Measurements from ENCODE around the gene HTRA3. TPM values are rescaled to one million over a fixed set of nuclear protein-coding genes. Genes with fewer than 3 reads are reported as not detected.

The HTRA3 gene
- total RNA-seq, 1 experiment from 2014 or later, result not detected

DNA sequence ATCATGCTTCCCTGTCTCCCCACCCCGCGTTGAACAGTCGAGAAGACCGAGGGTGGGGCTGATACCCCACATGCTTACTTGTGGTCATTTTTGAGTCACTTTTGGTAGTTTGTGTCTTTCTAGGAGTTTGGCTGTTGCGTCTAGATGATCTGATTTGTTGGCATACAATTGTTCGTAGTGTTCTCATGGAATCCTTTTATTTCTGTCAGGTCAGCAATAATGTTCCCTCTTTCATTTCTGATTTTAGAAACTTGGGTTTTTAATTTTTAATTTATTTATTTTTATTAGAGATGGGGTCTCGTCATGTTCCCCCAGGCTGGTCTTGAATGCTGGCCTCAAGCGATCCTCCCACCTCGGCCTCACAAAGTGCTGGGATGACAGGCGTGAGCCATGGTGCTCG, 39.5 kb upstream of the HTRA3 start:
- BruUV-seq (replicated peaks), result no TSS peak
- intact Hi-C loops (cut with micrococcal nuclease; ENCODE audit: unreplicated experiment), result no loop called here

DNA sequence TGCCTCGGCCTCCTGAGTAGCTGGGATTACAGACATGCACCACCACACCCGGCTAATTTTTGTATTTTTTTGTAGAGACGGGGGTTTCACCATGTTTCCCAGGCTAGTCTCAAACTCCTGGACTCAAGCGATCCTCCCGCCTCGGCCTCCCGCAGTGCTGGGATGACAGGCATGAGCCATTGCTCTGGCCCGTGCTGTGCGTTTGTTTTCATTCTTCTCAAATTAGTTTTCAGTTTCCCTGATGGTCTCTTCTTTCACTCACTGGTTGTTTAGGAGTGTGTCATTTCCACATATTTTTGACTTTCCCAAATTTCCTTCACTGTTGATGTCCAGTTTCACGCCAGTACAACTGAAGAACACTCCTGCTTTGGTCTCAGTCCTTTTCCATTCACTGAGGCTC, 38.7 kb upstream of the HTRA3 start:
- H3K27ac Mint-ChIP-seq (ENCODE audit: unreplicated experiment), result no peak overlapping the region
- no TSS peak for BruUV-seq (replicated peaks)
- H3K36me3 Mint-ChIP-seq (ENCODE audit: insufficient read depth, unreplicated experiment), result no peaks in the 10 kb centered on the region
- DNase-seq, result no peak
- no peaks in the 10 kb centered on the region for H3K27me3 Mint-ChIP-seq (ENCODE audit: unreplicated experiment)
- no peaks in the 10 kb centered on the region for H3K9me3 Mint-ChIP-seq (ENCODE audit: low read depth, unreplicated experiment)
- no peak overlapping the region for H3K4me3 Mint-ChIP-seq (ENCODE audit: low read depth, unreplicated experiment)
- TF ChIP-seq, protein P1, sequence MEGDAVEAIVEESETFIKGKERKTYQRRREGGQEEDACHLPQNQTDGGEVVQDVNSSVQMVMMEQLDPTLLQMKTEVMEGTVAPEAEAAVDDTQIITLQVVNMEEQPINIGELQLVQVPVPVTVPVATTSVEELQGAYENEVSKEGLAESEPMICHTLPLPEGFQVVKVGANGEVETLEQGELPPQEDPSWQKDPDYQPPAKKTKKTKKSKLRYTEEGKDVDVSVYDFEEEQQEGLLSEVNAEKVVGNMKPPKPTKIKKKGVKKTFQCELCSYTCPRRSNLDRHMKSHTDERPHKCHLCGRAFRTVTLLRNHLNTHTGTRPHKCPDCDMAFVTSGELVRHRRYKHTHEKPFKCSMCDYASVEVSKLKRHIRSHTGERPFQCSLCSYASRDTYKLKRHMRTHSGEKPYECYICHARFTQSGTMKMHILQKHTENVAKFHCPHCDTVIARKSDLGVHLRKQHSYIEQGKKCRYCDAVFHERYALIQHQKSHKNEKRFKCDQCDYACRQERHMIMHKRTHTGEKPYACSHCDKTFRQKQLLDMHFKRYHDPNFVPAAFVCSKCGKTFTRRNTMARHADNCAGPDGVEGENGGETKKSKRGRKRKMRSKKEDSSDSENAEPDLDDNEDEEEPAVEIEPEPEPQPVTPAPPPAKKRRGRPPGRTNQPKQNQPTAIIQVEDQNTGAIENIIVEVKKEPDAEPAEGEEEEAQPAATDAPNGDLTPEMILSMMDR (IDR thresholded peaks at IDR 0.05; ENCODE audit: unreplicated experiment), result no peak
- H3K4me1 Mint-ChIP-seq (ENCODE audit: low read depth, unreplicated experiment), result no peaks in the 10 kb centered on the region
- CTCF ChIA-PET, result no interaction called here
- intact Hi-C loops (cut with micrococcal nuclease; ENCODE audit: unreplicated experiment), result no loop called here

More for the DNA sequence above, 39.5 kb upstream of the HTRA3 start:
- H3K4me3 Mint-ChIP-seq (ENCODE audit: low read depth, unreplicated experiment), result no peak overlapping the region
- no peak overlapping the region for H3K27ac Mint-ChIP-seq (ENCODE audit: unreplicated experiment)
- no peak for DNase-seq
- no peaks in the 10 kb centered on the region for H3K9me3 Mint-ChIP-seq (ENCODE audit: low read depth, unreplicated experiment)
- H3K27me3 Mint-ChIP-seq (ENCODE audit: unreplicated experiment), result no peaks in the 10 kb centered on the region
- H3K4me1 Mint-ChIP-seq (ENCODE audit: low read depth, unreplicated experiment), result no peaks in the 10 kb centered on the region
- H3K36me3 Mint-ChIP-seq (ENCODE audit: insufficient read depth, unreplicated experiment), result no peaks in the 10 kb centered on the region
- TF ChIP-seq, protein P1 (IDR thresholded peaks at IDR 0.05; ENCODE audit: unreplicated experiment), result no peak
- CTCF ChIA-PET, result no interaction called here

DNA sequence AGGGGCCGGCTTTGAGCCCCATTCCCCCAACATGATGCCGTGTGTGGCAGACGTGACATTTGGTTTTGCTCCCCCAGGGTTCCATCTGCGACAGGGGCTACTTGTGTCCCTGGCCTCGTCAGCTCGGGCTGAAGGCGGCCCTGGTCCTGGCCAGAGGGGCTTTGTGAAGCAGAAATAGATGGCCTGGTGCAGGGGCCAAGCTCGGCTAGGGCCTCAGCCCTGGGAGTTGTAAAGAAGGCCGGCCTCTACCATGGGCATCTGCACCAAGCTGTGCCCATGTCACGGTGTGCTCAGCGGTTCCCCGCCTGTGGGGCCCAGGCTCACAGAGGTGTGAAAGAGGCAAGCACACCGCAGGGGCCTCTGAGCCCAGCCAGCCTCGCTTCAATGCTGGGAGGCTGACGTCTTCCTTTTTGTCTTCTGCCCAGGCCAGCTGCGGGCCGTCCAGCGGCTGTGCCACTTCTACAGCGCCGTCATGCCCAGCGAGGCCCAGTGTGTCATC, 38.0 kb upstream of the HTRA3 start:
- Mint-ChIP-seq H3K36me3 (ENCODE audit: insufficient read depth, unreplicated experiment) (no peaks in the 10 kb centered on the region), H3K27me3 (ENCODE audit: unreplicated experiment) (no peaks in the 10 kb centered on the region), H3K9me3 (ENCODE audit: low read depth, unreplicated experiment) (no peaks in the 10 kb centered on the region), H3K27ac (ENCODE audit: unreplicated experiment) (no peak overlapping the region), H3K4me3 (ENCODE audit: low read depth, unreplicated experiment) (no peak overlapping the region), H3K4me1 (ENCODE audit: low read depth, unreplicated experiment) (no peaks in the 10 kb centered on the region)
- no TSS peak for BruUV-seq (replicated peaks)
- intact Hi-C loops (cut with micrococcal nuclease; ENCODE audit: unreplicated experiment), result no loop called here
- TF ChIP-seq, protein P1 (IDR thresholded peaks at IDR 0.05; ENCODE audit: unreplicated experiment), result no peak
- DNase-seq, result no peak
- CTCF ChIA-PET, result no interaction called here

DNA sequence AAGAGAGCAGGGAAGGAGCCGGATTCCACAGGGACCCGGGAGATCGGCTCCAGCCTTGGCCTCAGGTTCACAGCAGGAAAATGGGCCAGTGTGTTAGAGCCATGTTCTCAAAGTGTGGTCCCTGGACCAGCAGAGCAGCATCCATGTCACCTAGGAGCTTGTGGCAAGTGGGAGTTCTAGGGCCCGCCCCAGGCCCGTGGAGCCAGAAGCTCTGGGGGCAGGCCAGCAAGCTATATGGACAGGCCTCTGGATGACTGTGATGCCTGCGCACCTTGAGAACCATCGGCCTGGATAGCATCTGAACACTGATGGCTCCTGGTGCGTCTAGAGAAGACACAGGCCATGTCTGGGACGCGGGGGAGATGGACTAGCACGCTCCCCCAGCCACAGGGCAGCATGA, 36.8 kb upstream of the HTRA3 start:
- no peak overlapping the region for H3K4me3 Mint-ChIP-seq (ENCODE audit: low read depth, unreplicated experiment)
- TF ChIP-seq, protein P1 (IDR thresholded peaks at IDR 0.05; ENCODE audit: unreplicated experiment), result no peak
- intact Hi-C loops (cut with micrococcal nuclease; ENCODE audit: unreplicated experiment), result no loop called here
- CTCF ChIA-PET, result no interaction called here
- H3K27ac Mint-ChIP-seq (ENCODE audit: unreplicated experiment), result no peak overlapping the region
- no peaks in the 10 kb centered on the region for H3K4me1 Mint-ChIP-seq (ENCODE audit: low read depth, unreplicated experiment)
- H3K9me3 Mint-ChIP-seq (ENCODE audit: low read depth, unreplicated experiment), result no peaks in the 10 kb centered on the region
- no TSS peak for BruUV-seq (replicated peaks)
- no peaks in the 10 kb centered on the region for H3K36me3 Mint-ChIP-seq (ENCODE audit: insufficient read depth, unreplicated experiment)
- no peaks in the 10 kb centered on the region for H3K27me3 Mint-ChIP-seq (ENCODE audit: unreplicated experiment)
- no peak for DNase-seq

Measured in Calu3 (cell line).